Upper lobe of left lung (tissue), 6 donors: ENCODE results near the gene CCP110. TPM values are rescaled to one million over a fixed set of nuclear protein-coding genes. Genes with fewer than 3 reads are reported as not detected.
A peak's percentile ranks its signal among the peaks of the same experiment; 100 is the strongest.

ENCODE experiments used
- ATAC-seq, 2 donors: fragments of 200-7000 bp; cut with Tn5 transposase; one replicate each; pipeline ENCODE4 v1.9.1; 2022; ENCODE audit warnings: mild to moderate bottlenecking in 2 of 2, moderate library complexity in 2 of 2; ENCODE audit not compliant: low FRiP score in 2 of 2
- DNase-seq, 2 donors: peaks; one replicate each; pipeline ENCODE4 v3.0.0-alpha.2; 2019 to 2020
- H3K27ac ChIP-seq, 4 donors: fragments of 200-600 bp; sonication (generic); one replicate each; pipeline ENCODE4 v1.5.1; 2016 to 2019
- H3K27me3 ChIP-seq, 4 donors: fragments of 200-600 bp; sonication (generic); one replicate each; pipeline ENCODE4 v1.5.1; 2017 to 2019
- H3K36me3 ChIP-seq, 4 donors: fragments of 200-600 bp; sonication (generic); one replicate each; pipeline ENCODE4 v1.5.1; 2016 to 2019
- H3K4me1 ChIP-seq, 4 donors: fragments of 200-600 bp; sonication (generic); one replicate each; pipeline ENCODE4 v1.5.1; 2018 to 2019
- H3K4me3 ChIP-seq, 4 donors: fragments of 200-600 bp; sonication (generic); one replicate each; pipeline ENCODE4 v1.5.1; 2017 to 2019; ENCODE audit warnings: mild to moderate bottlenecking in 2 of 4, moderate library complexity in 1 of 4
- H3K9me3 ChIP-seq, 4 donors: fragments of 200-600 bp; sonication (generic); one replicate each; pipeline ENCODE4 v1.5.1; 2018 to 2019
- CTCF ChIP-seq, 6 experiments: fragments of 450-650 bp in 4 of 6; fragments of 200-600 bp in 2 of 6; sonication (generic) in 2 of 6; IDR thresholded peaks; one replicate each; pipeline ENCODE4 v1.5.1; 2016 to 2019; ENCODE audit warnings: antibody characterized with exemption in 6 of 6
- EP300 ChIP-seq, 4 donors: sonication (generic); formaldehyde crosslinking; IDR thresholded peaks; one replicate each; pipeline ENCODE4 v1.5.1; 2017; ENCODE audit warnings: antibody characterized with exemption in 4 of 4, control low read depth in 2 of 4
- POLR2A ChIP-seq, 4 donors: fragments of 450-650 bp; IDR thresholded peaks; one replicate each; pipeline ENCODE4 v1.5.1; 2016 to 2017; ENCODE audit warnings: antibody characterized with exemption in 4 of 4, mild to moderate bottlenecking in 2 of 4
- POLR2AphosphoS5 ChIP-seq, 2 donors: sonication (generic); formaldehyde crosslinking; IDR thresholded peaks; one replicate each; pipeline ENCODE4 v1.5.1; 2017; ENCODE audit warnings: antibody characterized with exemption in 2 of 2
- WGBS, 2 donors: methylation state at CpG; one replicate each; pipeline ENCODE4 v1.1.5; 2017 to 2018; 5-methylcytosine and 5-hydroxymethylcytosine counted together
- total RNA-seq, 6 donors: library from RNA; depleted of rRNA in 4 of 6; stranded (reverse); fragments of >200 nt in 4 of 6; gene quantifications; one replicate each; pipeline versions ENCODE4 v1.1.0 to v1.2.1, GENCODE V29; 2016 to 2021
- donor health status: DM: no; HTN: no; CAD: no; lungs with moderate emphysema.
- donor health status: DM: no; HTN: yes; CAD: no; lungs with severe emphysema.

The CCP110 gene
- total RNA-seq, 6 donors from 2014 or later, result 9.1 to 55.3 (median 16.1) TPM

DNA sequence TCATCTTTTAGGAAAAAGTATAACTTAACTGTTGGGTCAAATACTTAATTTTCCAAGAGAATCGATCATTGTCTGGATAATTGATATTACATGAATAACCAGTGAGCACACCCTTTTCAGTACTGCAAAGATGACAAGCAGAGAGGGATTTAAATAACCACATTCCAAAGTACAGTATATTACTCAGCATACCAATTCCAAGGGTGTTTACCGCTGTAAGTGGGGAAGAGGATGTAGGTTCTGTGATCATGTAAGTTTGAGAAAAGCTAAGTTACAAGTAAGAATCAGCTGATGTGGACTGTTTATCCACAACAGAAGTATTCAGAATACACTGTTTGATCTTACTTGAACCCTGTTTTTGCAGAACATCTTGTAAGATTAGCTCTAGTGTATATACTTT lies 8.0 kb upstream of the CCP110 start:
- TF ChIP-seq EP300 (IDR thresholded peaks at IDR 0.05) (no peak), CTCF (IDR thresholded peaks at IDR 0.05) (no peak), POLR2A (IDR thresholded peaks at IDR 0.05) (no peak), POLR2AphosphoS5 (IDR thresholded peaks at IDR 0.05) (no peak)
- Histone ChIP-seq H3K4me1 (peaks cover 28 to 48% (median 46%) of the 10 kb centered on the region in 4 donors), H3K27ac (peak overlapping the region in 1 of 4 donors; percentile 23), H3K27me3 (no peaks in the 10 kb centered on the region), H3K36me3 (peaks cover 4 to 27% (median 14%) of the 10 kb centered on the region in 4 donors), H3K9me3 (no peaks in the 10 kb centered on the region), H3K4me3 (no peak overlapping the region)
- WGBS, 2 donors, result 80 to 85% methylated on average over 2 of the region's 2 CpGs
- ATAC-seq, result no peak
- DNase-seq, result no peak

GRCh38 chr16:19517424-19518089 lies 6.2 kb upstream of the CCP110 start:
- Histone ChIP-seq H3K36me3 (peaks cover 4 to 21% (median 12%) of the 10 kb centered on the region in 4 donors), H3K27ac (no peak overlapping the region), H3K27me3 (no peaks in the 10 kb centered on the region), H3K4me3 (no peak overlapping the region), H3K4me1 (peaks cover 34 to 56% (median 54%) of the 10 kb centered on the region in 4 donors), H3K9me3 (no peaks in the 10 kb centered on the region)
- ATAC-seq, result no peak
- 74 to 79% methylated on average over 8 of the region's 8 CpGs for WGBS, 2 donors
- DNase-seq, result no peak
- TF ChIP-seq EP300 (IDR thresholded peaks at IDR 0.05), result no peak
- no peak for TF ChIP-seq CTCF (IDR thresholded peaks at IDR 0.05)
- TF ChIP-seq POLR2AphosphoS5 (IDR thresholded peaks at IDR 0.05), result no peak
- no peak for TF ChIP-seq POLR2A (IDR thresholded peaks at IDR 0.05)

DNA sequence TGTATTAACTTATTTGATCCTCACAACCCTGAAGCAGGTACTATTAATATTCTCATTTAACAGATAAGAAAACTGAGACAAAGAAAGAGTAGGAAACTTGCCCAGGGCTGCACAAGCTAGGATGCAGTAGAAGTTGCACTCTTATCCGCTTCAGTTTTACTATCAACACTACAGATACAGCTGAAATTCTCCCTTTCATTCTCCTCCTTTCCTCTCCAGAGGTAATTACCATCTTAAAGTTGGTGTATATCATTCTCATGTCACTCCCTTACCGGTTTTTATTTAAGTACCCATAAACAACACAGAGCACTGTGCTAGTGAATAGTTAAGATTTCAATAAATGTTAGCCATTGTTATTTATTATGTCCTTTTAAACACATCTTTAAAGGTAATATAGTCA lies 5.4 kb upstream of the CCP110 start:
- Histone ChIP-seq H3K27ac (no peak overlapping the region), H3K4me3 (no peak overlapping the region), H3K4me1 (peaks cover 40 to 64% (median 58%) of the 10 kb centered on the region in 4 donors), H3K9me3 (no peaks in the 10 kb centered on the region), H3K27me3 (no peaks in the 10 kb centered on the region), H3K36me3 (peaks cover 4 to 21% (median 12%) of the 10 kb centered on the region in 4 donors)
- 73 to 74% methylated on average over 2 of the region's 2 CpGs for WGBS, 2 donors
- TF ChIP-seq POLR2A (IDR thresholded peaks at IDR 0.05), result no peak
- TF ChIP-seq POLR2AphosphoS5 (IDR thresholded peaks at IDR 0.05), result no peak
- no peak for TF ChIP-seq CTCF (IDR thresholded peaks at IDR 0.05)
- TF ChIP-seq EP300 (IDR thresholded peaks at IDR 0.05), result no peak
- DNase-seq (no peak), ATAC-seq (no peak)

- TF ChIP-seq EP300 (IDR thresholded peaks at IDR 0.05), result no peak
- no peak for TF ChIP-seq POLR2AphosphoS5 (IDR thresholded peaks at IDR 0.05)
- no peak for DNase-seq
- Histone ChIP-seq H3K4me3 (peak overlapping the region; percentile 73 to 98 (median 84)), H3K4me1 (peaks cover 43 to 74% (median 57%) of the 10 kb centered on the region in 4 donors), H3K27ac (peak overlapping the region; percentile 90 to 97 (median 96)), H3K27me3 (no peaks in the 10 kb centered on the region), H3K36me3 (peaks cover 3 to 12% (median 9%) of the 10 kb centered on the region in 4 donors), H3K9me3 (no peaks in the 10 kb centered on the region)
- WGBS, 2 donors, result 2 to 6% methylated on average over 8 of the region's 8 CpGs
- no peak for ATAC-seq
These were observed 2.8 kb upstream of the CCP110 start for GRCh38 chr16:19520861-19521331.

- peak; percentile 83 to 95 for TF ChIP-seq POLR2AphosphoS5 (IDR thresholded peaks at IDR 0.05)
- TF ChIP-seq POLR2A (IDR thresholded peaks at IDR 0.05), result peak in 3 of 4 donors; percentile 75 to 93 (median 84)
- TF ChIP-seq EP300 (IDR thresholded peaks at IDR 0.05), result no peak
- peak in 3 of 6 experiments; percentile 5 to 32 (median 19) for TF ChIP-seq CTCF (IDR thresholded peaks at IDR 0.05)
- Histone ChIP-seq H3K9me3 (no peaks in the 10 kb centered on the region), H3K27me3 (no peaks in the 10 kb centered on the region), H3K4me3 (peak within 1 kb of the TSS; percentile 73 to 98 (median 84)), H3K4me1 (peaks cover 41 to 74% (median 57%) of the 10 kb centered on the region in 4 donors), H3K27ac (peak within 1 kb of the TSS; percentile 90 to 97 (median 96)), H3K36me3 (peaks cover 0 to 3% (median 1%) of the 10 kb centered on the region in 4 donors)
- peak; percentile 98 to 99 for DNase-seq
- WGBS, 2 donors, result 0% methylated on average over 21 to 44 of the region's 62 CpGs
- peak; percentile 90 to 94 for ATAC-seq
These were observed 2.0 kb upstream of the CCP110 start, which contains the start of gene GDE1 for GRCh38 chr16:19521471-19522396. TSS of gene GDE1 (minus strand) at chr16:19522098. CDS start at chr16:19521964, 134 bp downstream.
